ENCODE results near the gene NBEAL2. TPM values are rescaled to one million over a fixed set of nuclear protein-coding genes. Genes with fewer than 3 reads are reported as not detected.

NBEAL2 gene
- total and polyA plus RNA-seq, 10 of the 15 experiments (the other 5 are each of a cell fraction or from before 2014, with no cell fraction given) = 0.07 to 127 (median 29.4) TPM

DNA sequence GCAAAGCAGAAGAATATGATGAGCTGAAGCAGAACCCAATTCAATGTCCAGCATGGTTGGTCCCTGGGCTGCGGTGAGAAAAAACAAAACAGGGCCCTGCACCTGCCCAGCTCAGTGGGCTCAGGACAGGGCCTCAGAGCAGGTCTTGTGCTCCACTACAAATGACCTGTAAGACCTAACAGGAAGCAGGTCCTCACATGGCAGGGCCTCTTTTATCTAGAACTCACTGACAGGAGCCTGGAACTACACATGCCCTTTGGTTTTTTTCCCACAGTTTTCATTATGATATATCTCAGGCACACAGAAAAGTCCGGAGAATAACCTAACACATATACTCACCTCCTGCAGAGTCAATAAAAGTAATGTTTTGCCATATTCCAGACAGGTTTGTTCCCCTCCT lies 41.3 kb upstream of the NBEAL2 start:
- no peak overlapping the region for H3K4me3 ChIP-seq
- no TSS peak for BruUV-seq (replicated peaks)
- ChIA-PET POLR2A (interaction anchor here (0.7 to 1.1 kb wide), 3 partner anchors 20 to 380 kb away, joined by 3 to 4 read pairs (median 3); partner anchors contain the start of gene NBEAL2), RAD21 (ENCODE audit: unreplicated experiment) (interaction anchor here (1.0 to 2.4 kb wide), 2 partner anchors 10 to 16 kb away, joined by 5 to 8 read pairs; no protein-coding TSS in a partner anchor), SMC1A (ENCODE audit: uncharacterized antibody, unreplicated experiment) (interaction anchor here (1.4 to 17.5 kb wide), 3 partner anchors 7 to 18 kb away, joined by 3 to 298 read pairs (median 53); no protein-coding TSS in a partner anchor), CTCF (no interaction called here)
- H3K9me3 ChIP-seq (replicated peaks; ENCODE audit: control insufficient read depth, insufficient read depth, low read length) = no peaks in the 10 kb centered on the region
- intact Hi-C loops (cut with micrococcal nuclease; ENCODE audit: unreplicated experiment) (no loop called here), in situ Hi-C loops (cut with MboI) (no loop called here)
- H3K36me3 ChIP-seq (ENCODE audit: control insufficient read depth in 2 of 2, insufficient read depth in 2 of 2, low read length in 1 of 2) = peaks cover 40 to 61% of the 10 kb centered on the region in 2 experiments
- no peak overlapping the region for H3K9ac ChIP-seq (ENCODE audit: control insufficient read depth, insufficient read depth, low read length)
- no peak overlapping the region for H3K4me2 ChIP-seq (ENCODE audit: control insufficient read depth, insufficient read depth)
- H3K79me2 ChIP-seq (ENCODE audit: control insufficient read depth, insufficient read depth, low read length) = peaks cover 70% of the 10 kb centered on the region
- H4K20me1 ChIP-seq (ENCODE audit: control insufficient read depth, insufficient read depth) = no peaks in the 10 kb centered on the region
- H3K4me1 ChIP-seq (ENCODE audit: control insufficient read depth, insufficient read depth, low read length) = peaks cover 26% of the 10 kb centered on the region
- FAIRE-seq = no peak
- TF ChIP-seq DPF2 (IDR thresholded peaks at IDR 0.05) (no peak), IKZF1 (conservative IDR thresholded peaks at IDR 0.05) (no peak), NR2C2 (IDR thresholded peaks at IDR 0.05; ENCODE audit: borderline replicate concordance, control insufficient read depth, insufficient read length, low read depth) (no peak), NFIC (IDR thresholded peaks at IDR 0.05; ENCODE audit: low read depth, low read length) (no peak), TCF7 (IDR thresholded peaks at IDR 0.05; ENCODE audit: borderline replicate concordance) (no peak), EGR1 (IDR thresholded peaks at IDR 0.05; ENCODE audit: borderline replicate concordance in 1 of 2, low read depth in 2 of 2, low read length in 2 of 2) (no peak), YBX1 (IDR thresholded peaks at IDR 0.05) (no peak), HDAC6 (IDR thresholded peaks at IDR 0.05; ENCODE audit: unreplicated experiment) (no peak), NFXL1 (IDR thresholded peaks at IDR 0.05; ENCODE audit: borderline replicate concordance) (no peak), FOXM1 (IDR thresholded peaks at IDR 0.05; ENCODE audit: low read depth, low read length) (no peak)
- TF ChIP-seq, protein P1, sequence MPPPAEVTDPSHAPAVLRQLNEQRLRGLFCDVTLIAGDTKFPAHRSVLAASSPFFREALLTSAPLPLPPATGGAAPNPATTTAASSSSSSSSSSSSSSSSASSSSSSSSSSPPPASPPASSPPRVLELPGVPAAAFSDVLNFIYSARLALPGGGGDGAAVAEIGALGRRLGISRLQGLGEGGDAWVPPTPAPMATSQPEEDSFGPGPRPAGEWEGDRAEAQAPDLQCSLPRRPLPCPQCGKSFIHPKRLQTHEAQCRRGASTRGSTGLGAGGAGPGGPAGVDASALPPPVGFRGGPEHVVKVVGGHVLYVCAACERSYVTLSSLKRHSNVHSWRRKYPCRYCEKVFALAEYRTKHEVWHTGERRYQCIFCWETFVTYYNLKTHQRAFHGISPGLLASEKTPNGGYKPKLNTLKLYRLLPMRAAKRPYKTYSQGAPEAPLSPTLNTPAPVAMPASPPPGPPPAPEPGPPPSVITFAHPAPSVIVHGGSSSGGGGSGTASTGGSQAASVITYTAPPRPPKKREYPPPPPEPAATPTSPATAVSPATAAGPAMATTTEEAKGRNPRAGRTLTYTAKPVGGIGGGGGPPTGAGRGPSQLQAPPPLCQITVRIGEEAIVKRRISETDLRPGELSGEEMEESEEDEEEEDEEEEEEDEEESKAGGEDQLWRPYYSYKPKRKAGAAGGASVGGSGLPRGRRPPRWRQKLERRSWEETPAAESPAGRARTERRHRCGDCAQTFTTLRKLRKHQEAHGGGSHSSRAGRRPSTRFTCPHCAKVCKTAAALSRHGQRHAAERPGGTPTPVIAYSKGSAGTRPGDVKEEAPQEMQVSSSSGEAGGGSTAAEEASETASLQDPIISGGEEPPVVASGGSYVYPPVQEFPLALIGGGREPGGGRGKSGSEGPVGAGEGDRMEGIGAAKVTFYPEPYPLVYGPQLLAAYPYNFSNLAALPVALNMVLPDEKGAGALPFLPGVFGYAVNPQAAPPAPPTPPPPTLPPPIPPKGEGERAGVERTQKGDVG (CRISPR knock-in tag; IDR thresholded peaks at IDR 0.05) = no peak
- no peaks in the 10 kb centered on the region for H3K27me3 ChIP-seq (replicated peaks in 1 of 2; ENCODE audit: control insufficient read depth in 2 of 2, insufficient read depth in 2 of 2, low read length in 1 of 2)
- 98% methylated on average over 2 of the region's 2 CpGs for WGBS (ENCODE audit: insufficient coverage, insufficient replicate concordance, low lambda C conversion rate, missing lambda C conversion rate)
- ATAC-seq = no peak
- no peak overlapping the region for H2AFZ ChIP-seq (ENCODE audit: control insufficient read depth, low read depth, low read length)
- H3K27ac ChIP-seq (ENCODE audit: control insufficient read depth, insufficient read depth) = peak overlapping the region; percentile 31
- DNase-seq (ENCODE audit: low read depth, low spot score) = no peak

Data from GM12878 (cell line).